Caco-2 (cell line): ENCODE results near the gene HRC. TPM values are rescaled to one million over a fixed set of nuclear protein-coding genes. Genes with fewer than 3 reads are reported as not detected.

Experiments used
- BruUV-seq: library from RNA; stranded (reverse); fragments of 400-500 nt; replicated peaks from 2 replicates; lab custom pipeline; 2021; lab: Mats Ljungman, UMichigan
- CTCF ChIA-PET: fragments of 300-600 bp; sonication (Branson Sonifier 250); formaldehyde crosslinking; loops from one replicate; lab custom pipeline; 2022; ENCODE audit warnings: antibody characterized with exemption; lab: Charles Lee
- POLR2A ChIA-PET: fragments of 300-600 bp; sonication (Branson Sonifier 250); formaldehyde crosslinking; loops from one replicate; lab custom pipeline; 2022; ENCODE audit warnings: antibody characterized with exemption; lab: Charles Lee
- DNase-seq, 2 experiments: peaks; one replicate each; pipeline versions ENCODE4 v3.0.0 to v3.0.0-alpha.2; 2020 to 2022
- H3K27me3 ChIP-seq: replicated peaks from 2 replicates; pipeline ENCODE4 v1.6.0; 2011; ENCODE audit warnings: low read length; ENCODE audit not compliant: control insufficient read depth, insufficient read depth
- H3K36me3 ChIP-seq: 2 replicates; pipeline ENCODE4 v1.5.1; 2011; ENCODE audit warnings: low read length; ENCODE audit not compliant: control insufficient read depth, insufficient read depth
- H3K4me1 ChIP-seq: fragments of 250-450 bp; sonication (Bioruptor Pico); 2 replicates; pipeline ENCODE4 v1.5.1; 2020; ENCODE audit warnings: mild to moderate bottlenecking
- H3K4me3 ChIP-seq: 2 replicates; pipeline ENCODE4 v1.5.1; 2011; ENCODE audit warnings: low read depth, mild to moderate bottlenecking, control low read depth, low read length
- H3K9me3 ChIP-seq: fragments of 250-450 bp; sonication (Bioruptor Pico); 2 replicates; pipeline ENCODE4 v1.5.1; 2020; ENCODE audit warnings: mild to moderate bottlenecking, moderate library complexity
- H3K27ac Mint-ChIP-seq: one replicate; pipeline ENCODE4 v1.8.0; 2022; ENCODE audit warnings: mixed read lengths; ENCODE audit not compliant: unreplicated experiment
- H3K27me3 Mint-ChIP-seq: one replicate; pipeline ENCODE4 v1.8.0; 2022; ENCODE audit warnings: mixed read lengths; ENCODE audit not compliant: insufficient read depth, unreplicated experiment
- H3K36me3 Mint-ChIP-seq: one replicate; pipeline ENCODE4 v1.8.0; 2022; ENCODE audit warnings: mild to moderate bottlenecking, mixed read lengths; ENCODE audit not compliant: insufficient read depth, unreplicated experiment
- H3K4me1 Mint-ChIP-seq: one replicate; pipeline ENCODE4 v1.8.0; 2022; ENCODE audit warnings: low read depth, mixed read lengths; ENCODE audit not compliant: unreplicated experiment
- H3K4me3 Mint-ChIP-seq: one replicate; pipeline ENCODE4 v1.8.0; 2022; ENCODE audit warnings: mild to moderate bottlenecking, moderate library complexity, mixed read lengths; ENCODE audit not compliant: unreplicated experiment
- H3K9me3 Mint-ChIP-seq: one replicate; pipeline ENCODE4 v1.8.0; 2022; ENCODE audit warnings: mixed read lengths; ENCODE audit not compliant: unreplicated experiment
- intact Hi-C: fragments of 100-400 bp; cut with micrococcal nuclease; formaldehyde crosslinking; loops from one replicate; pipeline ENCODE4 v1.10.0; 2022; ENCODE audit not compliant: unreplicated experiment
- total RNA-seq: library from RNA; stranded (reverse); gene quantifications from 2 replicates; pipeline ENCODE4 v1.2.3, GENCODE V29; 2022
- TF ChIP-seq, protein P1 (sequence below), 2 experiments: fragments of 200-600 bp in 1 of 2; IDR thresholded peaks; 1 replicate in 1 of 2; 2 replicates in 1 of 2; pipeline versions ENCODE4 v1.5.1 to v1.8.0; 2011 to 2022; ENCODE audit warnings: antibody characterized with exemption in 1 of 2, control low read depth in 1 of 2, inconsistent platforms in 1 of 2, low read depth in 1 of 2, low read length in 1 of 2, mild to moderate bottlenecking in 1 of 2, moderate library complexity in 1 of 2; ENCODE audit not compliant: insufficient read depth in 1 of 2, severe bottlenecking in 1 of 2, unreplicated experiment in 1 of 2

Gene HRC
- total RNA-seq, 1 experiment from 2014 or later = not detected

DNA sequence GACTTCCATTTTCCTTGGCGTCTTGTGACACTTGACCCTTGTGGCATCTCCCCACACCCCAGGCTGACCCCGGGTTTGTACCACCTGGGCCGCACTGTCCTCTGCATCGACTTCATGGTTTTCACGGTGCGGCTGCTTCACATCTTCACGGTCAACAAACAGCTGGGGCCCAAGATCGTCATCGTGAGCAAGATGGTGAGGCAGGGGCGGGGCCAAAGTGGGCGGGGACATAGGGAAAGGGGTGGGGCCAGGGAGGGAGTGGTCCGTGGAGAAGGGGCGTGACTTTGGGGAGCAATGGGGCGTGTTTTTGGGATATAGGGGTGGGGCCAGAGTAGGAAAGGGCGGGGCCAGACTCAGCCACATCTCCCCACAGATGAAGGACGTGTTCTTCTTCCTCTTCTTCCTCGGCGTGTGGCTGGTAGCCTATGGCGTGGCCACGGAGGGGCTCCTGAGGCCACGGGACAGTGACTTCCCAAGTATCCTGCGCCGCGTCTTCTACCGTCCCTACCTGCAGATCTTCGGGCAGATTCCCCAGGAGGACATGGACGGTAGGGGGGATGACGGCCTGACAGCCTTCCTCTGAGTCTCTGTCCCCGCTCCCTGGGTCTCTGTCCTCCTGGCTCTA lies 45.2 kb upstream of the HRC start:
- no peaks in the 10 kb centered on the region for H3K4me1 Mint-ChIP-seq
- peak overlapping the region; percentile 20 for H3K27ac Mint-ChIP-seq
- H3K27me3 Mint-ChIP-seq = no peaks in the 10 kb centered on the region
- Histone ChIP-seq H3K4me3 (no peak overlapping the region), H3K9me3 (no peaks in the 10 kb centered on the region), H3K4me1 (no peaks in the 10 kb centered on the region), H3K36me3 (no peaks in the 10 kb centered on the region), H3K27me3 (no peaks in the 10 kb centered on the region)
- H3K4me3 Mint-ChIP-seq = no peak overlapping the region
- TF ChIP-seq, protein P1, sequence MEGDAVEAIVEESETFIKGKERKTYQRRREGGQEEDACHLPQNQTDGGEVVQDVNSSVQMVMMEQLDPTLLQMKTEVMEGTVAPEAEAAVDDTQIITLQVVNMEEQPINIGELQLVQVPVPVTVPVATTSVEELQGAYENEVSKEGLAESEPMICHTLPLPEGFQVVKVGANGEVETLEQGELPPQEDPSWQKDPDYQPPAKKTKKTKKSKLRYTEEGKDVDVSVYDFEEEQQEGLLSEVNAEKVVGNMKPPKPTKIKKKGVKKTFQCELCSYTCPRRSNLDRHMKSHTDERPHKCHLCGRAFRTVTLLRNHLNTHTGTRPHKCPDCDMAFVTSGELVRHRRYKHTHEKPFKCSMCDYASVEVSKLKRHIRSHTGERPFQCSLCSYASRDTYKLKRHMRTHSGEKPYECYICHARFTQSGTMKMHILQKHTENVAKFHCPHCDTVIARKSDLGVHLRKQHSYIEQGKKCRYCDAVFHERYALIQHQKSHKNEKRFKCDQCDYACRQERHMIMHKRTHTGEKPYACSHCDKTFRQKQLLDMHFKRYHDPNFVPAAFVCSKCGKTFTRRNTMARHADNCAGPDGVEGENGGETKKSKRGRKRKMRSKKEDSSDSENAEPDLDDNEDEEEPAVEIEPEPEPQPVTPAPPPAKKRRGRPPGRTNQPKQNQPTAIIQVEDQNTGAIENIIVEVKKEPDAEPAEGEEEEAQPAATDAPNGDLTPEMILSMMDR (IDR thresholded peaks at IDR 0.05; ENCODE audit: insufficient read depth in 1 of 2, low read depth in 1 of 2, low read length in 1 of 2, severe bottlenecking in 1 of 2, unreplicated experiment in 1 of 2) = no peak
- POLR2A ChIA-PET = no interaction called here
- CTCF ChIA-PET = interaction anchor here (2.0 to 2.1 kb wide), 2 partner anchors 9 to 25 kb away, joined by 5 to 18 read pairs; no protein-coding TSS in a partner anchor
- DNase-seq = peak; percentile 31 to 55
- BruUV-seq = no TSS peak
- intact Hi-C loops = no loop called here
- no peaks in the 10 kb centered on the region for H3K9me3 Mint-ChIP-seq
- peaks cover 22% of the 10 kb centered on the region for H3K36me3 Mint-ChIP-seq

DNA sequence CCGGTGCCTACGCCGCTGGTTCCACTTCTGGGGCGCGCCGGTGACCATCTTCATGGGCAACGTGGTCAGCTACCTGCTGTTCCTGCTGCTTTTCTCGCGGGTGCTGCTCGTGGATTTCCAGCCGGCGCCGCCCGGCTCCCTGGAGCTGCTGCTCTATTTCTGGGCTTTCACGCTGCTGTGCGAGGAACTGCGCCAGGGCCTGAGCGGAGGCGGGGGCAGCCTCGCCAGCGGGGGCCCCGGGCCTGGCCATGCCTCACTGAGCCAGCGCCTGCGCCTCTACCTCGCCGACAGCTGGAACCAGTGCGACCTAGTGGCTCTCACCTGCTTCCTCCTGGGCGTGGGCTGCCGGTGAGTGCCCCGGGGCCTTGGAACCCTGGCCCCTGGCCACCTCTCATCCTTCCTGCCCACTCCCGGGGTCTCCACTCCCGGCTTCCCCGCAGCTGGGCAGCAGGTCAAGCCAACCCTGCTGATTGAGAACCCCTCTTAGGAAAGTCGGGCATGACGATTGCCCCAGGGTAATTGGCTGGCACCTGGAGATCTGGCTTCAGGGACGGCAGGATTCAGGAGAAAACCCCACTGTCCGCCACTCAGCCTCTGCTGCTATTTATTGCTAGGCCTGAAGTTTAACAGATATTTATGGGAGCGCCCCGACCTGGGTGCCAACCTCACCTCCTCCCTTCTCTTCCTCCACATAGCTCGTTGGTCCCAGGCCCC lies 41.5 kb upstream of the HRC start:
- intact Hi-C loops = loop anchor here (5.0 kb wide), 1 partner anchor 79 kb away; the partner anchor contains the start of genes C19orf73 and PPFIA3
- Histone ChIP-seq H3K4me1 (no peaks in the 10 kb centered on the region), H3K36me3 (no peaks in the 10 kb centered on the region), H3K4me3 (no peak overlapping the region), H3K27me3 (no peaks in the 10 kb centered on the region), H3K9me3 (no peaks in the 10 kb centered on the region)
- ChIA-PET POLR2A (no interaction called here), CTCF (interaction anchor here (0.6 to 1.2 kb wide), 2 partner anchors 99 to 271 kb away, joined by 3 to 4 read pairs; no protein-coding TSS in a partner anchor)
- H3K27me3 Mint-ChIP-seq = no peaks in the 10 kb centered on the region
- DNase-seq = no peak
- no peaks in the 10 kb centered on the region for H3K4me1 Mint-ChIP-seq
- peaks cover 6% of the 10 kb centered on the region for H3K36me3 Mint-ChIP-seq
- TF ChIP-seq, protein P1 (IDR thresholded peaks at IDR 0.05; ENCODE audit: insufficient read depth in 1 of 2, low read depth in 1 of 2, low read length in 1 of 2, severe bottlenecking in 1 of 2, unreplicated experiment in 1 of 2) = no peak
- H3K9me3 Mint-ChIP-seq = no peaks in the 10 kb centered on the region
- BruUV-seq = no TSS peak
- H3K4me3 Mint-ChIP-seq = no peak overlapping the region
- no peak overlapping the region for H3K27ac Mint-ChIP-seq

DNA sequence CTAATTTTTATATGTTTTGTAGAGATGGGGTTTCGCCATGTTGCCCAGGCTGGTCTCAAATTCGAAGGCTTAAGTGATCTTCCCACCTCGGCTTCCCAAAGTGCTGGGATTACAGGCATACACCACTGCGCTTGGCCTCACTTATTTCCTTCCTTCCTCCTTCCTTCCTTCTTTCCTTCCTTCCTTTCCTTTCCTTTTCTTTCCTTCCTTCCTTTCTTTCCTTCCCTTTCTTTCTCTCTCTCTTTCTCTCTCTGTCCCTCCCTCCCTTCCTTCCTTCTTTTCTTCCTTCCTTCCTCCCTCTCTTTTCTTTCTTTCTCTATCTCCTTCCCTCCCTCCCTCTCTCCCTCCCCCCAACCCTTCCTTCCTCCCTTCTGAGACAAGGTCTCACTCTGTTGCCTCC lies 39.2 kb upstream of the HRC start:
- POLR2A ChIA-PET = no interaction called here

More for the DNA sequence above, 39.2 kb upstream of the HRC start:
- no peaks in the 10 kb centered on the region for H3K9me3 Mint-ChIP-seq
- H3K9me3 ChIP-seq = no peaks in the 10 kb centered on the region
- H3K27me3 ChIP-seq = no peaks in the 10 kb centered on the region
- H3K4me1 ChIP-seq = no peaks in the 10 kb centered on the region
- TF ChIP-seq, protein P1 (IDR thresholded peaks at IDR 0.05; ENCODE audit: insufficient read depth in 1 of 2, low read depth in 1 of 2, low read length in 1 of 2, severe bottlenecking in 1 of 2, unreplicated experiment in 1 of 2) = no peak
- H3K4me3 Mint-ChIP-seq = no peak overlapping the region
- CTCF ChIA-PET = interaction anchor here (0.5 kb wide), 1 partner anchor 72 kb away, joined by 7 read pairs; no protein-coding TSS in a partner anchor
- H3K36me3 ChIP-seq = no peaks in the 10 kb centered on the region
- H3K4me1 Mint-ChIP-seq = no peaks in the 10 kb centered on the region
- BruUV-seq = no TSS peak
- no peaks in the 10 kb centered on the region for H3K27me3 Mint-ChIP-seq
- H3K4me3 ChIP-seq = no peak overlapping the region
- H3K36me3 Mint-ChIP-seq = peaks cover 12% of the 10 kb centered on the region
- H3K27ac Mint-ChIP-seq = no peak overlapping the region
- DNase-seq = no peak
- intact Hi-C loops = no loop called here
